ENCODE results near the gene EMSY.

EMSY gene

GRCh38 chr11:76424379-76424778 lies 20.4 kb upstream of the EMSY start:
- Histone ChIP-seq H3K9me3 (ENCODE audit: severe bottlenecking) (no peaks in the 10 kb centered on the region), H3K27ac (ENCODE audit: poor library complexity, severe bottlenecking) (no peak overlapping the region), H3K4me3 (ENCODE audit: severe bottlenecking) (no peak overlapping the region), H3K36me3 (ENCODE audit: low read depth) (no peaks in the 10 kb centered on the region), H3K4me1 (ENCODE audit: insufficient read depth, poor library complexity, severe bottlenecking) (no peaks in the 10 kb centered on the region), H3K27me3 (ENCODE audit: insufficient read depth, poor library complexity, severe bottlenecking) (no peaks in the 10 kb centered on the region)
- TF ChIP-seq CTCF (IDR thresholded peaks at IDR 0.05; ENCODE audit: poor library complexity, severe bottlenecking): no peak
- no peak for DNase-seq (ENCODE audit: low spot score)
- ATAC-seq (ENCODE audit: low read depth): no peak

GRCh38 chr11:76424891-76425290 lies 19.9 kb upstream of the EMSY start:
- Histone ChIP-seq H3K4me1 (ENCODE audit: insufficient read depth, poor library complexity, severe bottlenecking) (no peaks in the 10 kb centered on the region), H3K4me3 (ENCODE audit: severe bottlenecking) (no peak overlapping the region), H3K36me3 (ENCODE audit: low read depth) (no peaks in the 10 kb centered on the region), H3K27me3 (ENCODE audit: insufficient read depth, poor library complexity, severe bottlenecking) (no peaks in the 10 kb centered on the region), H3K27ac (ENCODE audit: poor library complexity, severe bottlenecking) (no peak overlapping the region), H3K9me3 (ENCODE audit: severe bottlenecking) (no peaks in the 10 kb centered on the region)
- DNase-seq (ENCODE audit: low spot score) (no peak), ATAC-seq (ENCODE audit: low read depth) (no peak)
- no peak for TF ChIP-seq CTCF (IDR thresholded peaks at IDR 0.05; ENCODE audit: poor library complexity, severe bottlenecking)

- TF ChIP-seq CTCF (IDR thresholded peaks at IDR 0.05; ENCODE audit: poor library complexity, severe bottlenecking): no peak
- Histone ChIP-seq H3K4me1 (ENCODE audit: insufficient read depth, poor library complexity, severe bottlenecking) (no peaks in the 10 kb centered on the region), H3K27ac (ENCODE audit: poor library complexity, severe bottlenecking) (no peak overlapping the region), H3K27me3 (ENCODE audit: insufficient read depth, poor library complexity, severe bottlenecking) (no peaks in the 10 kb centered on the region), H3K36me3 (ENCODE audit: low read depth) (no peaks in the 10 kb centered on the region), H3K9me3 (ENCODE audit: severe bottlenecking) (no peaks in the 10 kb centered on the region), H3K4me3 (ENCODE audit: severe bottlenecking) (no peak overlapping the region)
- DNase-seq (ENCODE audit: low spot score): no peak
- ATAC-seq (ENCODE audit: low read depth): no peak
These were observed 18.2 kb upstream of the EMSY start for GRCh38 chr11:76426660-76427059.

GRCh38 chr11:76436020-76436419 lies 8.8 kb upstream of the EMSY start:
- Histone ChIP-seq H3K4me3 (ENCODE audit: severe bottlenecking) (no peak overlapping the region), H3K4me1 (ENCODE audit: insufficient read depth, poor library complexity, severe bottlenecking) (no peaks in the 10 kb centered on the region), H3K27ac (ENCODE audit: poor library complexity, severe bottlenecking) (no peak overlapping the region), H3K36me3 (ENCODE audit: low read depth) (no peaks in the 10 kb centered on the region), H3K9me3 (ENCODE audit: severe bottlenecking) (no peaks in the 10 kb centered on the region), H3K27me3 (ENCODE audit: insufficient read depth, poor library complexity, severe bottlenecking) (no peaks in the 10 kb centered on the region)
- ATAC-seq (ENCODE audit: low read depth) (no peak), DNase-seq (ENCODE audit: low spot score) (no peak)
- no peak for TF ChIP-seq CTCF (IDR thresholded peaks at IDR 0.05; ENCODE audit: poor library complexity, severe bottlenecking)

- Histone ChIP-seq H3K27ac (ENCODE audit: poor library complexity, severe bottlenecking) (peak overlapping the region; percentile 63), H3K4me1 (ENCODE audit: insufficient read depth, poor library complexity, severe bottlenecking) (peaks cover 3% of the 10 kb centered on the region), H3K36me3 (ENCODE audit: low read depth) (peaks cover 16% of the 10 kb centered on the region), H3K9me3 (ENCODE audit: severe bottlenecking) (no peaks in the 10 kb centered on the region), H3K27me3 (ENCODE audit: insufficient read depth, poor library complexity, severe bottlenecking) (no peaks in the 10 kb centered on the region), H3K4me3 (ENCODE audit: severe bottlenecking) (peak overlapping the region; percentile 81)
- DNase-seq (ENCODE audit: low spot score) (no peak), ATAC-seq (ENCODE audit: low read depth) (no peak)
- no peak for TF ChIP-seq CTCF (IDR thresholded peaks at IDR 0.05; ENCODE audit: poor library complexity, severe bottlenecking)
These were observed 1.4 kb upstream of the EMSY start for GRCh38 chr11:76443268-76443980.

Measured in RWPE2 (cell line).